IMR-90 (cell line): ENCODE results near the gene FLCN. TPM values are rescaled to one million over a fixed set of nuclear protein-coding genes. Genes with fewer than 3 reads are reported as not detected.

Experiments
- ATAC-seq: fragments of 200-7000 bp; cut with Tn5 transposase; 2 replicates; pipeline ENCODE4 v1.9.1; 2020; ENCODE audit warnings: low read depth, mild to moderate bottlenecking, moderate library complexity
- BruUV-seq: library from RNA; stranded (reverse); fragments of 400-500 nt; replicated peaks from 2 replicates; lab custom pipeline; 2021; lab: Mats Ljungman, UMichigan
- CTCF ChIA-PET: fragments of 300-600 bp; formaldehyde crosslinking; extraction: SDS; loops from one replicate; lab custom pipeline; 2021; ENCODE audit warnings: antibody characterized with exemption; lab: Yijun Ruan, JAX
- POLR2A ChIA-PET: fragments of 300-600 bp; sonication (Branson Sonifier 250); formaldehyde crosslinking; loops from one replicate; lab custom pipeline; 2022; ENCODE audit warnings: antibody characterized with exemption; ENCODE audit not compliant: unreplicated experiment; lab: Charles Lee
- DNase-seq: peaks from one replicate; pipeline ENCODE4 v3.0.0; 2013
- H2AFZ ChIP-seq: replicated peaks from 2 replicates; pipeline ENCODE3; 2013; ENCODE audit warnings: low read length, mild to moderate bottlenecking; ENCODE audit not compliant: poor library complexity
- H2AK5ac ChIP-seq: 2 replicates; pipeline ENCODE4 v1.6.1; 2013; ENCODE audit warnings: low read depth, low read length, inconsistent platforms
- H2AK9ac ChIP-seq: replicated peaks from 2 replicates; pipeline ENCODE3; 2013; ENCODE audit warnings: mild to moderate bottlenecking, low read depth, low read length, moderate library complexity; ENCODE audit not compliant: poor library complexity
- H2BK120ac ChIP-seq: 2 replicates; pipeline ENCODE4 v1.6.1; 2013; ENCODE audit warnings: low read depth, low read length, inconsistent platforms
- H2BK15ac ChIP-seq: 3 replicates; pipeline ENCODE4 v1.6.1; 2013; ENCODE audit warnings: low read depth, low read length, inconsistent platforms
- H2BK20ac ChIP-seq: 2 replicates; pipeline ENCODE4 v1.6.1; 2013; ENCODE audit warnings: low read depth, mild to moderate bottlenecking, inconsistent platforms, low read length, moderate library complexity
- H2BK5ac ChIP-seq: 2 replicates; pipeline ENCODE4 v1.6.1; 2013; ENCODE audit warnings: mild to moderate bottlenecking, low read depth, low read length, inconsistent platforms; ENCODE audit not compliant: poor library complexity, severe bottlenecking
- H3K14ac ChIP-seq: replicated peaks from 2 replicates; pipeline ENCODE4 v1.6.1; 2013; ENCODE audit warnings: low read depth, low read length, inconsistent platforms
- H3K18ac ChIP-seq: 2 replicates; pipeline ENCODE4 v1.6.1; 2013; ENCODE audit warnings: low read depth, low read length, control low read depth
- H3K23ac ChIP-seq: 2 replicates; pipeline ENCODE4 v1.6.1; 2013; ENCODE audit warnings: low read depth, low read length, inconsistent platforms
- H3K27ac ChIP-seq: 2 replicates; pipeline ENCODE4 v1.5.1; 2013; ENCODE audit warnings: mild to moderate bottlenecking, control low read depth, low read length; ENCODE audit not compliant: insufficient read depth
- H3K27me3 ChIP-seq: 2 replicates; pipeline ENCODE4 v1.6.1; 2013; ENCODE audit warnings: low read length; ENCODE audit not compliant: control insufficient read depth, insufficient read depth
- H3K36me3 ChIP-seq: 2 replicates; pipeline ENCODE4 v1.6.1; 2013; ENCODE audit warnings: low read length, mixed read lengths; ENCODE audit not compliant: control insufficient read depth, insufficient read depth
- H3K4ac ChIP-seq: 2 replicates; pipeline ENCODE4 v1.6.1; 2013; ENCODE audit warnings: low read depth, low read length, inconsistent platforms
- H3K4me1 ChIP-seq: 2 replicates; pipeline ENCODE4 v1.6.1; 2013; ENCODE audit warnings: low read length, mixed read lengths; ENCODE audit not compliant: control insufficient read depth, insufficient read depth
- H3K4me2 ChIP-seq: 2 replicates; pipeline ENCODE4 v1.6.1; 2013; ENCODE audit warnings: low read depth, mild to moderate bottlenecking, control low read depth, low read length, moderate library complexity
- H3K4me3 ChIP-seq: 2 replicates; pipeline ENCODE4 v1.5.1; 2013; ENCODE audit warnings: low read depth, mild to moderate bottlenecking, control low read depth, low read length, moderate library complexity; ENCODE audit not compliant: insufficient read depth
- H3K56ac ChIP-seq: 2 replicates; pipeline ENCODE4 v1.6.1; 2013; ENCODE audit warnings: low read length, inconsistent platforms; ENCODE audit not compliant: insufficient read depth; ENCODE audit errors: extremely low read depth
- H3K79me1 ChIP-seq, 2 experiments: 2 replicates each; pipeline ENCODE4 v1.6.1; 2013; ENCODE audit warnings: low read length in 2 of 2, inconsistent platforms in 1 of 2, low read depth in 1 of 2
- H3K9ac ChIP-seq: 2 replicates; pipeline ENCODE4 v1.6.1; 2013; ENCODE audit warnings: low read depth, low read length, control low read depth
- H3K9me1 ChIP-seq: 2 replicates; pipeline ENCODE4 v1.6.1; 2013; ENCODE audit warnings: low read length, inconsistent platforms; ENCODE audit not compliant: insufficient read depth
- H3K9me3 ChIP-seq: 2 replicates; pipeline ENCODE4 v1.6.1; 2013; ENCODE audit warnings: low read length; ENCODE audit not compliant: control insufficient read depth, insufficient read depth
- H4K20me1 ChIP-seq: 2 replicates; pipeline ENCODE4 v1.6.1; 2013; ENCODE audit warnings: low read length, inconsistent platforms; ENCODE audit not compliant: insufficient read depth
- H4K5ac ChIP-seq: 2 replicates; pipeline ENCODE4 v1.6.1; 2013; ENCODE audit warnings: mild to moderate bottlenecking, low read depth, low read length, control low read depth
- H4K8ac ChIP-seq, 2 experiments: 2 replicates each; pipeline ENCODE4 v1.6.1; 2013; ENCODE audit warnings: low read depth in 2 of 2, low read length in 2 of 2, control low read depth in 1 of 2, inconsistent platforms in 1 of 2
- H4K91ac ChIP-seq: 2 replicates; pipeline ENCODE4 v1.6.1; 2013; ENCODE audit warnings: low read depth, low read length, inconsistent platforms; ENCODE audit not compliant: insufficient read depth
- BHLHE40 ChIP-seq: fragments of 150-350 bp; IDR thresholded peaks from 2 replicates; pipeline ENCODE4 v1.6.1; 2016; ENCODE audit warnings: mild to moderate bottlenecking, low read depth, low read length
- CEBPB ChIP-seq: IDR thresholded peaks from 2 replicates; pipeline ENCODE4 v1.6.1; 2012; ENCODE audit warnings: low read depth, low read length, improper control_type of control experiment
- CHD1 ChIP-seq: IDR thresholded peaks from 2 replicates; pipeline ENCODE4 v1.6.1; 2012; ENCODE audit warnings: low read depth, low read length, improper control_type of control experiment
- FOS ChIP-seq: fragments of 150-350 bp; IDR thresholded peaks from 2 replicates; pipeline ENCODE4 v1.6.1; 2016; ENCODE audit warnings: low read depth, low read length
- MAFK ChIP-seq: IDR thresholded peaks from 2 replicates; pipeline ENCODE4 v1.6.1; 2012; ENCODE audit warnings: low read depth, low read length, improper control_type of control experiment
- MAZ ChIP-seq: IDR thresholded peaks from 2 replicates; pipeline ENCODE4 v1.6.1; 2012; ENCODE audit warnings: low read depth, mild to moderate bottlenecking, low read length, improper control_type of control experiment, moderate library complexity, borderline replicate concordance
- MXI1 ChIP-seq: IDR thresholded peaks from 2 replicates; pipeline ENCODE4 v1.6.1; 2012; ENCODE audit warnings: low read depth, mild to moderate bottlenecking, low read length, moderate library complexity, borderline replicate concordance
- POLR2A ChIP-seq: IDR thresholded peaks from 2 replicates; pipeline ENCODE4 v1.6.1; 2012; ENCODE audit warnings: mild to moderate bottlenecking, low read depth, low read length
- RAD21 ChIP-seq: IDR thresholded peaks from 2 replicates; pipeline ENCODE4 v1.6.1; 2012; ENCODE audit warnings: low read length, improper control_type of control experiment
- RCOR1 ChIP-seq: IDR thresholded peaks from 2 replicates; pipeline ENCODE4 v1.6.1; 2012; ENCODE audit warnings: mild to moderate bottlenecking, low read length, improper control_type of control experiment; ENCODE audit not compliant: insufficient replicate concordance
- RFX5 ChIP-seq: IDR thresholded peaks from 2 replicates; pipeline ENCODE4 v1.8.0; 2012; ENCODE audit warnings: low read depth, mild to moderate bottlenecking, low read length, moderate library complexity
- WGBS, 2 experiments: methylation state at CpG; one replicate each; pipeline versions ENCODE4 v1.1.5 to v1.1.7; 2013; ENCODE audit warnings: missing lambda C conversion rate in 2 of 2; ENCODE audit not compliant: insufficient read length in 1 of 2; ENCODE audit errors: extremely low coverage in 2 of 2; 5-methylcytosine and 5-hydroxymethylcytosine counted together
- dilution Hi-C: fragments of 300-500 bp; cut with HindIII; formaldehyde crosslinking; loops from one replicate; pipeline ENCODE4 v1.14.3; 2018; ENCODE audit warnings: low sequenced_read_pairs; ENCODE audit not compliant: unreplicated experiment
- in situ Hi-C: fragments of 300-500 bp; cut with MboI; formaldehyde crosslinking; loops from 3 replicates; pipeline ENCODE4 v1.14.3; 2019; ENCODE audit warnings: low sequenced_read_pairs, inconsistent platforms, mixed read lengths
- intact Hi-C: fragments of 100-400 bp; cut with micrococcal nuclease; formaldehyde crosslinking; loops from 2 replicates; pipeline ENCODE4 v1.10.0; 2022
- polyA plus RNA-seq, 3 experiments: library from polyadenylated mRNA; depleted of rRNA; stranded (reverse); fragments of >200 nt; gene quantifications; 2 replicates each; pipeline ENCODE4 v1.2.3, GENCODE V29; 2012; ENCODE audit warnings: low replicate concordance in 1 of 3
- total RNA-seq: library from RNA; depleted of rRNA; stranded (reverse); fragments of >200 nt; gene quantifications from 2 replicates; pipeline ENCODE4 v1.2.3, GENCODE V29; 2012
- TF ChIP-seq, protein P1 (sequence below): conservative IDR thresholded peaks from 2 replicates; pipeline ENCODE4 v1.5.1; 2012; ENCODE audit warnings: mild to moderate bottlenecking, low read depth, low read length, improper control_type of control experiment

The FLCN gene
- total and polyA plus RNA-seq, 2 of the 4 experiments (the other 2 are of a cell fraction), result 16.8 to 24.8 TPM

DNA sequence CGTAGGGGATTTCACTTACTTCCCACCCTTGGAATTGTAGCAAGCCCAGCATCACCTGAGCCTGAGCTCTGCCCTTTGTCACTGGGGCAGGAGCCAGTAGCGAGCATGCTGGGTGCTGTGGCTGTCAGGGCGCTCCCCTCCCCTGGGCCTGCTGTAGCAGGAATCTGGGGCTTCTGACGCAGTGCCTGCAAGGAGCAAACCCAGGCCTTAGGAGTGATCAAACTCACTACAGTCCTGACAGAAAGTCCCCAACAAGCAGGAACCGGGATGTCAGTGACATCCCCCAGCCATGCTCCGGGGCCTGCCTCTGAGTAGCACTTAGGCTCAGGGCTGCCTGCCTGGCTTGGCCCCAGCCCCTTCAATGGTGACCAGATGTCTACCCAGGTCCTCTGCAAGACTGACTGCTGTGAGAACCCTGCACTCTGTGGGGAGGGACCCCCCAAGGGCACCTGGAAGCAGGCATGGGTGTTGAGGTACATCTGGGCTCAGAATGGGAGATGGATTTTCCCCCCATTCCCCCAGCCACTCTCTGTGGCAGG is 54.3 kb downstream of the FLCN start:
- no peak overlapping the region for H2BK15ac ChIP-seq
- H3K4ac ChIP-seq, result no peak overlapping the region
- H3K18ac ChIP-seq, result no peak overlapping the region
- POLR2A ChIA-PET, result no interaction called here
- no peak overlapping the region for H3K4me3 ChIP-seq
- no peak for TF ChIP-seq POLR2A
- TF ChIP-seq, protein P1, sequence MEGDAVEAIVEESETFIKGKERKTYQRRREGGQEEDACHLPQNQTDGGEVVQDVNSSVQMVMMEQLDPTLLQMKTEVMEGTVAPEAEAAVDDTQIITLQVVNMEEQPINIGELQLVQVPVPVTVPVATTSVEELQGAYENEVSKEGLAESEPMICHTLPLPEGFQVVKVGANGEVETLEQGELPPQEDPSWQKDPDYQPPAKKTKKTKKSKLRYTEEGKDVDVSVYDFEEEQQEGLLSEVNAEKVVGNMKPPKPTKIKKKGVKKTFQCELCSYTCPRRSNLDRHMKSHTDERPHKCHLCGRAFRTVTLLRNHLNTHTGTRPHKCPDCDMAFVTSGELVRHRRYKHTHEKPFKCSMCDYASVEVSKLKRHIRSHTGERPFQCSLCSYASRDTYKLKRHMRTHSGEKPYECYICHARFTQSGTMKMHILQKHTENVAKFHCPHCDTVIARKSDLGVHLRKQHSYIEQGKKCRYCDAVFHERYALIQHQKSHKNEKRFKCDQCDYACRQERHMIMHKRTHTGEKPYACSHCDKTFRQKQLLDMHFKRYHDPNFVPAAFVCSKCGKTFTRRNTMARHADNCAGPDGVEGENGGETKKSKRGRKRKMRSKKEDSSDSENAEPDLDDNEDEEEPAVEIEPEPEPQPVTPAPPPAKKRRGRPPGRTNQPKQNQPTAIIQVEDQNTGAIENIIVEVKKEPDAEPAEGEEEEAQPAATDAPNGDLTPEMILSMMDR, result no peak
- TF ChIP-seq RFX5, result no peak
- TF ChIP-seq RAD21, result no peak
- TF ChIP-seq MAFK, result no peak
- no peak for TF ChIP-seq BHLHE40
- no peak for TF ChIP-seq CEBPB
- no peak for TF ChIP-seq MXI1
- TF ChIP-seq FOS, result no peak
- no peak for TF ChIP-seq MAZ
- no peak for TF ChIP-seq RCOR1
- TF ChIP-seq CHD1, result no peak
- no peak overlapping the region for H3K4me2 ChIP-seq
- CTCF ChIA-PET, result no interaction called here
- no peak overlapping the region for H3K14ac ChIP-seq
- WGBS, 2 experiments, result no CpG with 5 or more reads among the region's 6 CpGs
- no peak for DNase-seq
- no peak overlapping the region for H3K23ac ChIP-seq
- in situ Hi-C loops, result no loop called here
- no peaks in the 10 kb centered on the region for H3K27me3 ChIP-seq
- no peak overlapping the region for H2AK5ac ChIP-seq
- H2BK5ac ChIP-seq, result no peak overlapping the region
- no peak overlapping the region for H4K91ac ChIP-seq
- no peak overlapping the region for H2BK120ac ChIP-seq
- H2AFZ ChIP-seq, result no peak overlapping the region
- H2BK20ac ChIP-seq, result no peak overlapping the region
- H3K27ac ChIP-seq, result no peak overlapping the region
- no peak overlapping the region for H3K56ac ChIP-seq
- no TSS peak for BruUV-seq
- H4K20me1 ChIP-seq, result no peaks in the 10 kb centered on the region
- H3K36me3 ChIP-seq, result peaks cover 55% of the 10 kb centered on the region
- H3K4me1 ChIP-seq, result 0 out of 2 replicates have a peak, but pooled peaks cover 2% of the 10 kb centered on the region
- dilution Hi-C loops, result no loop called here
- H3K9me1 ChIP-seq, result peaks cover 6% of the 10 kb centered on the region
- H3K79me1 ChIP-seq, result peaks cover 0 to 13% of the 10 kb centered on the region in 2 experiments; a peak in 3 of 4 replicates
- no peak overlapping the region for H2AK9ac ChIP-seq
- no peak for ATAC-seq
- H4K5ac ChIP-seq, result no peak overlapping the region
- no peaks in the 10 kb centered on the region for H3K9me3 ChIP-seq
- H4K8ac ChIP-seq, result no peak overlapping the region
- intact Hi-C loops, result no loop called here
- no peak overlapping the region for H3K9ac ChIP-seq
